GM15510 (cell line): ENCODE measurements around the gene C17orf100.

Experiments
- POLR2A ChIP-seq: IDR thresholded peaks from 3 replicates; pipeline ENCODE4 v1.6.1; 2011; ENCODE audit warnings: borderline replicate concordance; ENCODE audit not compliant: insufficient read length; ENCODE audit errors: extremely low read depth

C17orf100 gene

DNA sequence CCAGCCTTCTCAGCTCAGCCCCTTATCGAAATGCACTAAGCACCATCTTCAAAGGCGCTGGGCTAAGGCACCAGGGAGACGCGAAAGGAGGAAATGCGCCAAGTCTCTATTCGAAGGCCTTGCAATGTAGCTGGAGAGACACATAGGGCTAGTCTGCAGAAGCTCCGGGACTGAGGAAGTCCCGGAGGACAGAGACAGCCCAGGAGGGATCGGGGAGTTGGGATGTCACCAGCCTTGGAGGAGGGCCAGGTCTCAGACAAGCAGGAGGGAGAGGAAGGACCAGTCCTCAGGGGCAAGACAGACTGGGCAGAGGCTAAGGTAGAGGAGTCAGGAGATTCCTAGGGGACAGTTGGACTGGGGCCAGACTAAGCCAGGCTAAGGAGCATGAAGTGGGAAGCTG, 8.5 kb downstream of the C17orf100 start:
- no peak for TF ChIP-seq POLR2A

DNA sequence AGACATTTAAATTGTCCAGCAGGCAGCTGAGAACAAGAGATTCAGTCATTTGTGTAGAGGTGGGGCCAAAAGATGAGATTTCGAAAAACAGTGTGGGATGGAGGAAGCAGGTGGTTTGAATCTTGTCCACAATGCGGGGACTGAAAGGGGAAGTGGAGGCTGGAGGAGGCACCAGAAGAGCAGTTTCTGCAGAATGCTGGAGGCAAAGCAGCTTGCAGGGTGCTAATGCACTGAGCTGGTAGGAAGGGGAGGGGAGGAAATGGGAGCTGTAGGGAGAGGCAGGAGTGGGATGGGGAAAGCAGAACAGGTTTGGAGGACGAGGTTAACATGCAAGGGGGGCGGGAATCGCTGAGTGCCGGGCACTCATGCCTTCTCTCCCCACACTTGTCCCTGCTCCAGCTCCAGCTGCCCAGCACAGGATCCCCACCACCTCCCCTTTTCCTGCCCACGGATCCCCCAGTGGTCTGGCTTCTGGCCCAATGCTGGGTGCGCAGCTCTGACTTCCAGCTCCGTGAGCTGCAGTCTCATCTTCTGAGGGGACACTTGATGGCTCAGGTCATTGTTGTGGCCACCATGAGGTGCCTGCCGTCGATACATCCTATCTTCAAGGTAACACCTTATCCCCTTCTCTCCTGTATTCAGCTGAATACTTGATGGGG, 9.4 kb downstream of the C17orf100 start:
- no peak for TF ChIP-seq POLR2A

DNA sequence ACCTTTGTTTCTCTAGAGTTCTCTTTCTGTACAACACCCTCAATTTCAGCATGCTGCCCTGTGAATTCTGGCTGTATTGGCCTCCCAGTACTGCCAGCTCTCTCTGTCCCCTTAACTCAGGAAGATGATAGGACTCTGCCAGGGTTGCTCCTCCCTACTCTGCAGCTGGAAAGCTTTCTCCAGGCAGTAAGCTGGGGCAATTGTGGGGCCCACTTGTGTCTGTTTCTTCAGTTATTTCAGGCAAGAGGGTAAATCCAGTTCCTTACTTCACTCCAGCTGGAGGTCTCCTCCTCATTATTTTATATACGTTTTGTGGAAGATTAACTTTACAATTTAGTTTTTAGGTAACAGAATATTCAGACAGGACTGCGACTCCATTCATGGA, 9.9 kb downstream of the C17orf100 start:
- TF ChIP-seq POLR2A, result no peak

- TF ChIP-seq POLR2A, result no peak
Observed at GRCh38 chr17:6666077-6666521, 14.5 kb downstream of the C17orf100 start.

DNA sequence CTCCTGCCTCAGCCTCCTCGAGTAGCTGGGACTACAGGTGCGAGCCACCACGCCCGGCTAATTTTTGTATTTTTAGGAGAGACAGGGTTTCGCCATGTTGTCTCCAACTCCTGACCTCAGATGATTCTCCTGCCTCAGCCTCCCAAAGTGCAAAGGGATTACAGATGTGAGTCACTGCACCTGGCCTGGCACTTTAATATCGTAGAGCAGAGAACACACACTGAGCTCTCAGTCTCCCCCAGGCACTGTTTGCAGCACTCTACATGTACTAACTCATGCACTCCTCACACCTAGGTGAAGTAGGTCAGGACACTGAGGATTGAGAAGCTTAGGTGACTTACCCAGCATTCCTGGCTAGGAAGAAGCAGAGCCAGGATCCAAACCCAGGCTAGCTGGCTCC, 15.0 kb downstream of the C17orf100 start:
- TF ChIP-seq POLR2A, result no peak

GRCh38 chr17:6667516-6667915, 16.0 kb downstream of the C17orf100 start:
- TF ChIP-seq POLR2A, result no peak

DNA sequence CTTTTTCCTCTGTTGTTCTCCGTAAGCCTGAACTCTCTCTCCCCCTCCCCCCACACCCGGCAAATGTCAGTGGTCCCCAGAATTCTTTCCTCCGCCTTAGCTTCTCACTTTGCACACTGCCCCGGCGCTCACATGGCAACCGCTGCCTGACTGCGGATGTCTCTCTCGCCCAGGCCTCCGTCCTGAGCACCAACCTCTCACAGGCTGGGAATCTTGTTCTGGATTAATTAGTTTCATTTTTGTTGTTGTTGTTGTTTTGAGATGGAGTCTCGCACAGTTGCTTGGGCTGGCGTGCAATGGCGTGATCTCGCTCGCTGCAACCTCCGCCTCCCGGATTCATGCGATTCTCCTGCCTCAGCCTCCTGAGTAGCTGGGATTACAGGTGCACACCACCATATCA, 16.7 kb downstream of the C17orf100 start:
- TF ChIP-seq POLR2A, result no peak

DNA sequence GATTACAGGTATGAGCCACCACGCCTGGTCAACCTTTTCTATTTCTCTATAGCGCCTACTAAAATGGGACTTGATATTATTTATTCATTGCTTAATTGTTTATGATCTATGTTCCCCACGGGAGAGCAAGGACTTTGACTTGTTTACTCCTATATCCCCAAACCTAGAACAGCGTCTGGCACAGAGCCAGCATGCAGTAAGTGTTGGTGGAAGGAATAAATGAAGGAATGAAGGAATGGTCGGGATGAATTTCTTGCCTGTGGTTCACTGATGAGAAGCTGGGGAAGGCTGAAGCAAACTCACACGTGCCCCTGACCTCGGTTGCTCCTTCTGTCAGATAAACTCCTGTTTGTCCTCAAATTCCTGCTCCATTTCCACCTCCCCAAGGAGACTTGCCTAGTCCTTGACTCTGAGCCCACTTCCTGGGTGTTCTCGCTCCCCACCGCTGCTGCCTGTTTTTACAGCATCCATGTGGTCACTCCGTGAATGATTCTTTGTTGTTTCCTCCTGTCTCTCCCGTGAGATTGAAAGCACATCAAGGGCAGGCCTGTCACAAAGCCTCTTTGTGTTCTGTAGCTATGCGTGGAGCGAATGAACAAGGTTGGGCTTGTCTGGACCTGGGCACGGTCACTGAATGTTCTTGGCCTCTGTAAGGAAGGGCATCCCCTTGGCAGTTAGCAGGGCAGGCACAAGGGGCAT, 17.3 kb downstream of the C17orf100 start:
- TF ChIP-seq POLR2A, result no peak

DNA sequence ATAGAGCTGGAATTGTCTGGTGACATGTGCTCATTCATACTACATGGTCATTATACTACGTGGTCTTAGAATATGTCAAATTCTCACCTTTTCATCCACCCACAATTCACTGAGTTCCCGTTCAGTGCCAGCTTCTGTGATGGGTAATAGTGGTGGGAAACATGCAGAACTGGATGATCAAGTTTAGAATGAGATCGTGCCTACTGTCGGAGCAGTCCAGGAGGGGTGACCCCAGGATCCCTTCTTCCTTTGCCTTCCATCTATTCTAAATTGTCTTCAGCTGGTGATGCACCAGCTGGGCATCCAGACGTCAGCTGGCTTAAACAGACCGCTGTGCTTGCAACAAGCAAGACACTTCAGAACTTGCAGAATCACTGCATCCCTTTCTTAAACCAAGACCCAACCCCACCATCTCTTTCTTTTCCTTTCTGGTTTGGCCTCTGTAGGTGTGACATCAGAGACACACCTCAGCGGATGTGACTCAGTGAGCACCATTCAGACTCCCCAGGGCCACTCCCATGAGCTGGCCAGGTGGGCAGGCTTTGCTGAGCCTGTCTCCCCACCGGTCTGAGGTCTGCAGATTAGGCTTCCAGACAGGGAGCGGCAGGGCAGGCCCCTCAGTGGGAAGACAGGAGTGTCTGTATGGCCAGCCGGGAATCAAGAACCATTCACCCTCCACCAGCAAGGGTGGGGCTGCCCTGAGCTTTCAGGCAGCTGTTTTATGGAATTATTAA, 18.1 kb downstream of the C17orf100 start:
- no peak for TF ChIP-seq POLR2A

DNA sequence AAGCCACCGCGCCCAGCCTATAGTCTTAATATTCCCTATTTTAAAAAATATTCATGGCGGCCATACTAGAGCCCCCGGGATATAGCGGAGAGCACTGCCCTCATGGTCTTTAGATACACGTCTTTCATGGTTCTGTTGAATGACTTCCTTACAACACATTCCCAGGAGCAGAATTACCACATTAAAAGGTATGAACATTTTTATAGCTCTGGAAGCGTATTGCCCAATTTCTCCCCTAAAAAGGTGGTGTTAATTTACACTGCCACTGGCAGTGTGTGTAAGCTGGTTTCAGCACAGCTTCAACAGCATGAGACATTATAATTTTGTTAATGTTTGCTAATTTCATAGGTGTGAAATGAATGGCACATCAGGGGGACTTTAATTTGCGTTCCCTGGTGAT, 19.0 kb downstream of the C17orf100 start:
- no peak for TF ChIP-seq POLR2A

GRCh38 chr17:6670999-6671398, 19.4 kb downstream of the C17orf100 start:
- TF ChIP-seq POLR2A, result no peak

DNA sequence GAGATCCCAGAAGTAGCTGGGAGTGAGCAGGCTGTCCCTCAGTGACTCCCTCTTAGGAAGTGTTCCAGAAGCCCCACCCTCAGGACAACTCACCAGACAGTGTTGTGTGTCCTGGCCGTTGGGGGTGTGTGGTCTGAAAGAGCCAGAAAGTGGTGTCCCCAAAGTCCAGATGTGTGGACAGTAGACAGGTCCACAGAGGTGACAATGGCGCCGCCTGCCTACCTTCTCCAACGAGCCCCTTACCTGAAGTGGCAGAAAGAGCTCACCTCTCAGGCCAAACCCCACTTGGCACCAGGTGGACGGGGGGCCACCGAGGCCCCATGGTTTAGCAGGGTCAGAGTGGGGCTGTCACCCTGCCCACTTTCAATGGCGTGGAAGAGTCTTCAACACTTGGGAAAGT, 19.9 kb downstream of the C17orf100 start:
- no peak for TF ChIP-seq POLR2A

DNA sequence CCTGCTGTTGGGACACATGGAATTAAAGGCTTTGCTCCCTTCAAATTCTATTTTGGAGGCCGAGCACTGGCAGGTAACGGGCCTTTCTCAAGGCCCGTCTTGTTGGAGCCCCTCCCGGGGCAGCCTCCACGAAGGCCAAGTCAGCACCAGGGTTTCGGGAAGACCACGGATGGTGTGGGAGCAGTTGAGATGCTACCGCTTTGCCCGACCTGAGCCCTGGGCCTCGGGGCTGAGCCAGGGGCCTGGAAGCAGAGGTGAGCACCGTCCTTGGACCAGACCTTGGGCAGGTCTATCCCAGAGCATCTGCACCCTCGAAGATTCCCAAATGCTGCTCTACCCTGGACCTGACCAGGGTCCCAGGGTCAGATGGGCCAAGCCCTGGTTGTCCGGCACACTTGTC, 23.0 kb downstream of the C17orf100 start:
- TF ChIP-seq POLR2A, result no peak

DNA sequence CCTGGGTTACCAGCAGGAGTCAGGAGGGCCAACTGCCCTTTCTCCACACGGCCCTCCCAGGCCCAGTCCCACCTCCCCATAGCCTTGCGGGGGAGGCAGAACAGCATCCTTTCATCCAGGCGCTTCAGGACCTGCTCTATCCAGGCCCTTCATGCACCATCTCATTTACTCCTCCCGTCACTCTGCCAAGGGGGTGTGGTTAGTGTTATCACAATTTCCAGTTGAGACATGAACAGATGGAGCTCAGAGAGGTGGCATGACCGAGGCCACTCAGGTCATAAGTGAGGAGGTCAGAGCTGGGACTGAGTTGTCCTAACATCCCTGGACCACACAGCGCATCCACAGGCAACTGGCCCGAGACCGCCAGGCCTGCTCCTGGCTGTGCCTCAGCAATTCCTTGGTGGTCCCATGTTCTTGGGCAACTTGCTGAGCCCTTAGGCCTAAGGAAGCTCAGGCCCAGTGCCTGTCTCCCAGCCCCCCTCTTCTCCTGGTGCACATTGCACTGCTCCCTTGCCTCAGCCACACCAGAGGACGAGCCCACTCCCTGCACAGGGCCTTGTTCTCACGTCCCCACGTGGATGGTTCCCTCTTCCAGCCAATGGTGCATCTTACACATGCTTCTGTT, 23.8 kb downstream of the C17orf100 start:
- no peak for TF ChIP-seq POLR2A

GRCh38 chr17:6676802-6677157, 25.2 kb downstream of the C17orf100 start:
- no peak for TF ChIP-seq POLR2A
